Stimulated activated CD4-positive, alpha-beta T cell treated with anti-CD3 and anti-CD28 coated beads, Interleukin-12 subunit alpha, Interleukin-12 subunit beta, amount 100 ng/mL, for 4 hours (primary cell): ENCODE measurements around the gene CCL25.
"Not testable (repeated sequence)": the region's sequence is repeated elsewhere in the genome, so short reads cannot be mapped to it uniquely, and the experiment has no call there.

Source experiments
- DNase-seq: peaks from one replicate; pipeline ENCODE4 v3.0.0-alpha.2; 2020

The CCL25 gene

GRCh38 chr19:8052464-8052859 lies at the start of gene CCL25:
CCL25 (plus strand) TSS chr19:8052760; CDS start chr19:8053050, 290 bp downstream.
- DNase-seq: no peak

GRCh38 chr19:8004001-8004400 lies 48.6 kb upstream of the CCL25 start:
- no peak for DNase-seq

GRCh38 chr19:8004723-8005513 lies 47.6 kb upstream of the CCL25 start:
- DNase-seq: peak; percentile 24

- DNase-seq: peak; percentile 90
Measured at GRCh38 chr19:8005534-8006256, 46.9 kb upstream of the CCL25 start, which contains the start of gene ELAVL1. ELAVL1 (minus strand) TSS chr19:8005641; CDS start chr19:7991815, 13,826 bp downstream.

- DNase-seq: no peak
Measured at GRCh38 chr19:8017808-8018207, 34.8 kb upstream of the CCL25 start.

DNA sequence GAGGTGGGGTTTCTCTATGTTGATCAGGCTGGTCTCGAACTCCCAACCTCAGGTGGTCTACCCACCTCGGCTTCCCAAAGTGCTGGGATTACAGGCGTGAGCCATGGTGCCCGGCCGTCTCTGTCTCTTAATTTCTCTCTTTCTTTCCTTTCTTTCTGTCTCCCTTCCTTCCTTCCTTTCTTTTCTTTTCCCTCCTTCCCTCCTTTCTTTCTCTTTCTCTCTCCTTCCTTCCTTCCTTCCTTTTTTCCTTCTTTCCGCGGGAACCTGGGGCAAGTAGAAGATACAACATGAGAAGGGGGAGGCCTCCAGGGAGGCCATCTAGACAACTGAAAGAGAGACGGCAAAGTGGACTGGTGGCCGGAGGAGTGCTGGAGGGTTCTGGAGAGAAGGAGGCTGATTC lies 31.9 kb upstream of the CCL25 start:
- no peak for DNase-seq

DNA sequence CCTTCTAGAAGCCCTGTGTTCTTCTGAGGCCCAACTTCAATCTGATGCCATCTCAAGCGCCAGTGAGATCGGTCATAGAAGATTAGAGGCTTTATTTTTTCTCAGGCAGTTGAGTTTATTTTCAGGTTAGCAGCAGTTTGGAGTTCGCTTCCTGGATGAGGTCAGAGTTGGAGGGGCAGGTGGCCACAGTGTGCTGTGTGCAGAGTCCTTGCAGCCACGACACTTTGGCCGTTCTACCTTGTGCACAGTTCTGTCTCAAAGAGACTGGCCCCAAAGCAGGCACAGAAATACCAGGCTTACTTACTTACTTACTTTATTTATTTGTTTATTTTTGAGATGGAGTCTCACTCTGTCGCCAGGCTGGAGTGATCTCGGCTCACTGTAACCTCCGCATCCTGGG lies 31.2 kb upstream of the CCL25 start:
- no peak for DNase-seq

DNA sequence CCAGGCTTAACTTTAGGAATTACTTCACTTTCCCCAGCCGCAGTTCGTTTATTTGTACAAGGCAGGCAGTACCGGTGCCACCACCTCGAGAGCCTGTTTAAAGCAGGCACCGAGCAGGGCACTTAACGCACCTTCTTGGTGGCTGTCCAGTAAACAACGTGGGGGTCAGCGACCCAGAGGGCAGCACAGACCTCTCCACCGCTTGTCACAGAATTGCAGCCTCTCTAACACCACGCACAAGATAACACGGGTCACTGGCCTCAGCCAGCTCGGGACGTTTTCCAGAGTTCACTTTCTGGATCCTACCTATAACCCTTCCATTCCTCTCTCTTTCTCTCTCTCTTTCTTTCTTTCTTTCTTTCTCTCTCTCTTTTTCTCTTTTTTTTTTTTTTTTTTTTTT lies 30.3 kb upstream of the CCL25 start:
- no peak for DNase-seq

DNA sequence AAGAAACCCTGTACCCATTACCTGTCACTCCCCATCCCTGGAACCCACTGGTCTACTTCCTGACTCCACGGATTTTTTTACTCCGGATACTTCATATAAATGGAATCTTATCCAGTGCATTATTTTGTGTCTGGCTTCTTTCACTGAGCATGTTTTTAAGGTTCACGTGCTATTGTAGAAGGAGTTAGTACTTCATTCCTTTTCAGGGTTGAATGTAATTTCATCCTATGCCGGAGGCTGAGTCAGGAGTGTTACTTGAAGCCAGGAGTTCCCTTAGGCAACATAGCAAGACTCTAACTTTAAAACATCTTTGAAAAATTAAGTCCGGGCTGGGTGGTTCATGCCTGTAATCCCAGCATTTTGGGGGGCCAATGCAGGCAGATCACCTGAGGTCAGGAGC lies 29.2 kb upstream of the CCL25 start:
- no peak for DNase-seq

GRCh38 chr19:8024256-8024655 lies 28.3 kb upstream of the CCL25 start:
- not testable (repeated sequence) for DNase-seq

DNA sequence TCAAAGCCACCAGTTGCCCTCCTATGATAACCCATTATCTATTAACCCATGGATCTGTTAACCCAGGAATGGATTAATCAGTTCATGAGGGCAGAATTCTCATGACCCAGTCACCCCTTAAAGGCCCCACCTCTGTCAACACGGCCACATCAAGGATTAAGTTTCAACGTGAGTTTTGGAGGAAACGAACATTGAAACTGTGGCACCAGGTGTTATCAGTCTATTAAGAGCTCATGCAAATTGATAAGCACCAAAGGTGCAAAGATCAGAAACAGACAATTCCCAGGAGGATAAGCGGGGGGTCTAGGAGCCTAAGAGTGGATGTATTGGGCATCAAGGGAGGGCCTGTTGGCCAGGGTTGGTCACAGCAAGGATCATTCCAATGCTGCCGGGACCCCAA lies 27.2 kb upstream of the CCL25 start:
- no peak for DNase-seq

DNA sequence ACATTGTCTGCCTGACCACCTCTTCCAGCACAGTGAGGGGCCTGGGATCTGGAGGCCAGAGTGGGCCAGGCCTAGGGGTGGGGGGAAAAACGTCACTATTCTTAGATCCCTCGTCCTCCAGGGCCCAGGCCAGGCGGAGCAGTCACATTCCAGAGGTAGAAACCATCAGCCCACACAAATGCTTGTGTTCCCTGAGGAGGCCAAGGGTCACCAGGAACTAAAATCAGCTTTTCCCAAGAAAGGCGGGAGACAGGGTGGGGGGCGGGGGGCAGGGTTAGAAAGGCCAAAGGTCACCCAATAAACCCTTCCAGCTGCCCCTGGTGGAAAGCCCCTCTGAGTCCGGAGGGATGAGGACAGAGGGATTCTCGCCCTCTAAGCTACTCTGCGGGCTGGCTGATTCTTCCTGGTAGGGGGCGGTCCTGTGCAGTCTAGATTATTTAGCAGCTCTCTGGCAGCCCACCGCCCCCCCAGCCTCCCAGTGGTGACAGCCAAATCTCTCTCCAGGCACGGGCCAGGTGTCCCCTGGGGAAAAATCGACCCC lies 23.5 kb upstream of the CCL25 start:
- no peak for DNase-seq

DNA sequence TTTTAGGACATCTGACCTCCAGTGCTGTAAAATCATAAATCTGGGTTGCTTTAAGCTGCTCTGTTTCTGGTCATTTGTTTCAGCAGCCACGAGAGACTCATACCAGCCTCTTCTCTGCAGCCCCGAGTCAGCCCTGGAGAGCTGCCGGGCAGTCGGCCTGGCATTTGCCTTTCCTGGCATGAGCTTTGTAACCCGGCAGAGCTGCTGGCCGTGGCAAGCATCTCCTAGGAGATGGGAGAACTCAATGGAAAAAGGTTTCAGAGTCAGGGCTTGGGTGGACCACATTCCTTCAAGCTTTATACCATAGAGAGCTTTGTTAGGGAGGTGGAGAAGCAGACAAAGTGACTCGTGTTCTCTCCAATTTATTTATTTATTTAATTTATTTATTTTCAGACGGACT lies 21.6 kb upstream of the CCL25 start:
- DNase-seq: no peak

GRCh38 chr19:8033287-8034177 lies 19.0 kb upstream of the CCL25 start:
- DNase-seq: not testable (repeated sequence)

DNA sequence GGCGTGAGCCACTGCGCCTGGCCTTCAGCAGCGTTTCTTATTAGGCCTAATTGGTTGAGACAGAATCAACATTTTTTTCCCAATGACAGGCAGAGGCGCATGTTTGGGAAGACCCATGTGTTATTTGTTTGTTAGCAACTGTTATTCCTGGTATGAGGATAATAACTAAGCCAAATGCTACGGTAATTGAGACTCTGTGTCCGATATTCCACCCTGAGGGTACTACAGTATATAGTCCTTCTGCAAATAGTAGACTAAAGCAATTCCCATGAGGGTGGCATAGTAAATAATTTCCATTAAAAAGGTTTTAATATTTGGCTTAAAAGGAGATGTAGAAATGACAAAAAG lies 18.4 kb upstream of the CCL25 start:
- DNase-seq: no peak

GRCh38 chr19:8036434-8037099 lies 16.0 kb upstream of the CCL25 start:
- no peak for DNase-seq

DNA sequence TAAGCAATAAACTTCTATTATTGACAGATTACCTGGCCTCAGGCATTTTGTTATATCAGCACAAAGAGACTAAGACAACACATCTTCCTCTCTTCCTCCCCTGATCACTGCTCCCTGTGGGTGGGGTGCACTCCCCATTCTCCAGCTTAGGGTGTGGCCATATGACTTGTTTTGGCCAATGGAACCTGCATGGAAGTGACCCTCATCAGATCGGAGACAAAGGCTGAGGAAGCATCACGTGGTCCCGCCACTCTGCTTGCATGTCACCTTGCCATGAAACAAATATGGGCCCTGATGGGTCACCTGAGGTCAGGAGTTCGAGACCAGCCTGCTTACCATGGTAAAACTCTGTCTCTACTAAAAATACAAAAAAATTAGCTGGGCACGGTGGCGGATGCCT lies 13.7 kb upstream of the CCL25 start:
- no peak for DNase-seq

GRCh38 chr19:8039231-8039630 lies 13.3 kb upstream of the CCL25 start:
- no peak for DNase-seq

- DNase-seq: no peak
Measured at GRCh38 chr19:8041531-8041931, 11.0 kb upstream of the CCL25 start.

- no peak for DNase-seq
Measured at GRCh38 chr19:8042900-8043299, 9.7 kb upstream of the CCL25 start.

DNA sequence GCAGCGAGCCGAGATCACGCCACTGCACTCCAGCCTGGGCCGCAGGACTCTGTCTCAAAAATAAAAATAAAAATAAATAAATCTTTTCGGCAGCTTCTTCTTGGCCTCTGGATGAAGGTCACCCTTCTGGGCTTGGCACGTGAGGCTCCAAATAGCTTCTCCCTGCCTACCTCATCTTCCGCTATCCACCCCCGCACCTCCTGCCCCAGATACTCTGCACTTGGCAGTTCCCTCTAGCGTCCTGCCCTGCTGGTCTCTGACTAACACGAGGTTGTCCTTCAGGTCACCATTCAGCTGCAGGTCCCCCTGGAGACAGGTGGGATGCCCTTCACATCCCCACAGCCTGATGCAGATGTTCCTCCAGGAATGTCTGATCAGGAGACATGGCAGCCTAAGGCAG lies 8.5 kb upstream of the CCL25 start:
- no peak for DNase-seq

DNA sequence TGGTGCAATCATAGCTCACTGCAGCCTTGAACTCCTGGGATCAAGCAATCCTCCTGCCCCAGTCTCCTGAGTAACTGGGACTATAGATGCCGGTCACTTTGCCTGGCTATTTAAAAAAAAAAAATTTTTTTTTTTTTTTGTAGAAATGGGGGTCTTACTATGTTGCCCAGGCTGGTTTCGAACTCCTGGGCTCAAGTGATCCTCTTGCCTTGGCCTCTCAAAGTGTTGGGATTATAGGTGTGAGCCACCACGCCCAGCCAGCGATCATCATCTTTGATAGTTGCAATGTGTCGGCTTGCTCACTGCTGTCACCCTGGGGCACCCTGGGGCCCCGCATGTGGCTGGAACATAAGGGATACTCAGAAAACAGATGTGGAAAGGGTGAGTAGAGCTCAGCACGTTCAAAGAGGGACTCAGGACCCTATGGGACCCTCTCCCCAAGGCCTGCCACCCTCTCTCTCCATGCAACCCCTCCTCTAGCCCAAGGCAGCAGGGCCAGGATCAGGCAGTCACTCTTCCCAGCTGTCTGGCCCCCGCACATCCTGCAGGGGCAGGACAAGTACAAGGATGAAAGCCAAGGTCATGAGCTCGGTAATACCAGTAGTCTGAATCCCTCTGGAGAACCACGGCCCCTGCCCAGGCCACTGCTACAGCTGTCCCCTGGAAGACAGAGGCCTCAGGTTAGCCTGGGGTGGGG lies 6.5 kb upstream of the CCL25 start:
- DNase-seq: no peak
